ENCODE measurements around the gene CEP85.
A peak's percentile ranks its signal among the peaks of the same experiment; 100 is the strongest.
"Not testable (repeated sequence)": the region's sequence is repeated elsewhere in the genome, so short reads cannot be mapped to it uniquely, and the experiment has no call there.

CEP85 gene

DNA sequence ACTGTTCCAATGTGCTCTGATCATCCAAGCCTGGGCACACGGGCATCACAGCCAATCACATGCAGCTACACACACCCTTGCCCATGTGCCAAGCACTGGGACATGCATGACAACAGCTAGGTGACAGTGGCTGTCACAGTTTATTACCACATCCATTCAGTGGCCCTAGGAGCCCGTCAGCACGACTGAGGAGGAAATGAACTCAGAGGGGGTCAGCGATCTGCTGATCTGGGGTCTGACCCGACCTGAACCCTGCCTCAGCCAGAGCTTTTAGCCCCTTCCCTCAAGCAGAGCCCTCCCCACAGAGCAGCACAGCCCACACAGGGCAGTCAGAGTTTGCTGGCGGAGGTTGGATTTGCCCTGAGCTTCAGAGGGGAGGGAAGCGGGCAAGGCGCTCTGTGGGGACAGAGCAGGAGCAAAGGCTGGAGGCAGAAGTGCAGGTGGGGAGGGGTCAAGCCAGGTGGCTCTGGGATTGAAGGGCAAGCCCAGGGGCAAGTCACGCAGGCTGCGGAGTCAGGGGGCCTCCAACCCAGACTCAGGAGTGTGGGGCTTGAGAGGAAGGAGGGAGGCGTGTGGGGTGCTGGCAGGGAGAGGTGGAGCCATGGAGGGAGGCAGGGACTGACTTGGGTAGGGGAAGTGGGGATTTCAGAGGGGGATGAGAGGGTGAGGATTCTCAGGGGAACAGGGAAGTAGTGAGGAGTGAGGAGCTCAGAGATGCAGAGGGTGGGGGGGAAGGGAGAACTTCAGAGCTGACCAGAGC lies 56.3 kb downstream of the CEP85 start:
- FAIRE-seq, result no peak
- DNase-seq (ENCODE audit: low spot score), result no peak

GRCh38 chr1:26290882-26291261 lies 56.9 kb downstream of the CEP85 start:
- FAIRE-seq (no peak), DNase-seq (ENCODE audit: low spot score) (no peak)

DNA sequence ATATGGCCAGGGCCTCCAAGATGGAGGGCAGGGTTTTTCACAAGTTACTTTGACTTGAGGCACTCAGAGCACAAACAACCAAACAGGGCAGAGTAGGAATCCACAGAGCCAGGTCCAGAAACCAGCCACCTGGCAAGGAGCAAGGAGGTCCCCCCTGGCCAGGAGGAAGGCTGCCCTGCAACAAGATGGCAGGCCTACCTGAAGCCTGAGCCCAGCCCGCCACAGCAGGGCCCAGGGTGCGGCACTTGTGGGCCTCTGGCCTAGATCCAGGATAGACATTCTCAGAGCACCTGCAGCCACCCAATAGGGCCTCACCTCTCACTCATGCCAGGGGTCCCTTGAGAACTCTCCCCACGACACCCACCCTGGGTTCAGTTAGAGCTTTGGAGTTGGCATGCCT lies 57.4 kb downstream of the CEP85 start:
- FAIRE-seq (no peak), DNase-seq (ENCODE audit: low spot score) (no peak)

DNA sequence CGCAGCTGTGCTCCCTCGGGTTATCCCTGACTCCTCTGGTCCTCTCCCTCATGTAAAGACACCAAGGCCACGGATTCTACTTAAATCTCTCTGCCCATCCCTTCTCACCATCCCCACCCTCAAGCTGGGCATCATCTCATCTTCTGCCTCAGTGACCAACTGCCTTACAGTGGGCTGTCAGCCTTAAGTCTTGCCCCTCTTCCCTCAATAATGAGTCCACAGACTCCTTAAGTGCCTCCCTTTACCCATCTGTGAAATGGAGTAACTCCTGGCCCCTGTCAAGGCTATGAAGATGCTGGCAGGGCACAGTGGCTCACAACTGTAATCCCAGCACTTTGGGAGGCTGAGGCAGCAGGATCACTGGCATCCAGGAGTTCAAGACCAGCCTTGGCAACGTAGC lies 57.9 kb downstream of the CEP85 start:
- DNase-seq (ENCODE audit: low spot score) (no peak), FAIRE-seq (no peak)

- not testable (repeated sequence) for DNase-seq (ENCODE audit: low spot score); FAIRE-seq
These were observed 58.7 kb downstream of the CEP85 start for GRCh38 chr1:26292735-26293134.

- DNase-seq (ENCODE audit: low spot score) (no peak), FAIRE-seq (no peak)
These were observed 60.0 kb downstream of the CEP85 start for GRCh38 chr1:26293911-26294463.

DNA sequence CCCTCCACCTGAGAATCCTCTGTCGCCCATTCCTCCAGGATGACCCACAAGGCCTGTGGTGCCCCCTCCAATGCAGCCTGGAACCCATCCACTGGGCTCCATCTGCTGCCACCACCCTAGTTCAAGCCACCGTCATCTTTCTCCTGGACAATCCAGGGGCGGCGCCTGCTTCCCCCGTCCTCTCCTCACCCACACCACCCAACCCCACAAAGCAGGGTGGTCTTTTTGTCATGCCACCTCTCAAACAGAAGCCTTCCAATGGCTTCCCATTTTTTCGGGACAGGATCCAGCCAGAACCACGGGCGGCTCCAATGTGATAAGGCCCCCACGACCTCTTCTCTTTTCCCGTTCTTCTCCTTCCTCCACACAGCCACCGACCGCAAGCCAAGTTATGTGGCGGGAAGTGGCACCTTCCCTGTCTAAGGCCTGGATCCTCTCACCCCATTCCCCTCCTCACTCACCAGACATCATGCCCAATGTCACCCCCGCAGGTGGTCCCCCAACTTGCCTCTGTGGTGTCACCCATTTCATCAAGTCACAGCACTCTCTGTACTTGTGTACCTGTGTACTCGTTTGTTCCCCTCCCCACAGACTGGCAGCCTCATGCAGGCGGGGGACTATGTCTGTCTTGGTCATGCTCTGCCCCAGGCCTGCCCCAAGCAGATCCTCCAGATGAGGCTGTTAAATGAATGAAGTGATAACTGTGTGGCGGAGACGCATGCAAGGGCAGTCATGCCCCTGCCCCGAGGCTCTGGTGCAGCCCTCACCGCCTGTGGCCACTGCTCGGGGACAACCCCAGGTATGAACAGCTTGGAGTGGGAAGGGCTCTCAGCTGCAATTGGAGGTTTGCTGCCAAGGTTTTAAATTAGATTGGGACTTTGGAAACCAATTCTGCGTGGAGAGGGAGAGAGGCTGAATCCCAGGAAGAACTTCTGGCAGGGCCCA lies 61.5 kb downstream of the CEP85 start:
- FAIRE-seq (no peak), DNase-seq (ENCODE audit: low spot score) (no peak)

DNA sequence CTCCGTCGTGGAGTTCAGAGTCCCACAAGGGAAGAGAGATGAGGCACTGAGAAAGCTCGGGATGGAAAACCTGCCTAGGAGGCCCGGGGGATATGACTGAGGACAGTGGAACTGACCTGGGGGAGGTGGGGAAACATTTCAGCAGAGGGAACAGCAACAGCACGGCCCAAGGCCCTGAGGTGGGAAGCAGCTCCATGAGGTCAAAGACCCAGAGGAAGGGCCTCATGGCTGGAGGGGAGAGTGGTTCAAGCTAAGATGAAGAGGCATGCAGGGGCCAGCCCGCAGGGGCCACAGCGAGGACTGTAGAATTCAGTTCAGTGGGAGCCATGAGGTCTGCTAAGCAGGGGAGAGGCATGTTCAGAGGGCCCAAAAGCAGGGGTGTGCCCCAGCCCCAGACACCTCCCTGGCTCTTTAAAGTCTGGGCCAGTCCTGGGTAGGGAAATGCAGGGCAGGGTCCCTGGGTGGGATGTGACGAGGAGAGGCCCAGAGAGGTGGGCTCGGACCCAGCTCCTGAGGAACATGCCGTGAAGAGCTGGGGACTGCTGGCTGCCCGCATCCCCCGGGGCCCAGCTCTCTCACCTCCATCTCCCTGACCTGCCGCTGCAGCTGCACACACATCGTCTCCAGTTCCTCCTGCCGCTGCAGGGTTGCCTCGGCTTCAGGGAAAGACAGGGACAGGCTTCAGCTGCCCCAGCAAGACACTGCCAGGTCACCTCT lies 62.5 kb downstream of the CEP85 start:
- no peak for DNase-seq (ENCODE audit: low spot score)
- FAIRE-seq, result no peak

DNA sequence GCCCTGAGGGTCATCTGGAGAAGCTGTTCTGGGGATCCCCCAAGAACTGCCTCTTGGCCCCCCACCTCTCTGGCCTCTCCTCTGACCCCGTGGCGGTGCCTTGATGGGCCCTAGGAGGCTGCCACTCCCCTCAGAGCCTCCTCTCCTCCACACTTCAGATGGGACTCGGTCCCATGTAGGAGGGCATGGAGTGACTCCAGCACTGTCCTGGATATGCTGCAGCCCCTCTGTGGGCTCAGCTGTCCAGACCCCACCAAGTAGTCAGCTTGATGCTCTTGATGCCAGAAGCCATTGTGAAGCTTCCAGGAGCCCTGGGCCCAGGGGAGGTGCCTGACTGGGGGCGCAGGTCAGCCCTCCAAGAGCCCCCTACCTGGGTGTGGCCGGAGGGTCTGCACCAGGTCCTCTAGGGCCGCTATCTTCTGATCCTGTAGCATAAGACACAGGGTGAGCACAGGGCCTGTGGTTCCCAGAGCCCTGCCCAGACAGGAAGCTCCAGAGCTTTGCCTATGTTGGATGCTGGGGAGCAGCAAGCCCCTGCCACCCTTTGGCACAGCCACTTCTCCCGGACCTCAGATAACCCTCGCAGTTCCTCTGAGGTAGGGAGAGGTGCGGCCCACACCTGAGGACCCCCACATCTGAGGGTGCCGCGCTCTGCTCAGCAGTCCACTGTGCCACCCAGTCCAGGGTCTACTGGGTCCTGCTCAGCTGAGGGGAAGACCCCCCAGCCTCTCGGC lies 63.2 kb downstream of the CEP85 start:
- no peak for FAIRE-seq
- no peak for DNase-seq (ENCODE audit: low spot score)

GRCh38 chr1:26297791-26298124 lies 63.8 kb downstream of the CEP85 start:
- no peak for DNase-seq (ENCODE audit: low spot score)
- no peak for FAIRE-seq

- FAIRE-seq, result no peak
- no peak for DNase-seq (ENCODE audit: low spot score)
These were observed 66.7 kb downstream of the CEP85 start for GRCh38 chr1:26300578-26301275.

DNA sequence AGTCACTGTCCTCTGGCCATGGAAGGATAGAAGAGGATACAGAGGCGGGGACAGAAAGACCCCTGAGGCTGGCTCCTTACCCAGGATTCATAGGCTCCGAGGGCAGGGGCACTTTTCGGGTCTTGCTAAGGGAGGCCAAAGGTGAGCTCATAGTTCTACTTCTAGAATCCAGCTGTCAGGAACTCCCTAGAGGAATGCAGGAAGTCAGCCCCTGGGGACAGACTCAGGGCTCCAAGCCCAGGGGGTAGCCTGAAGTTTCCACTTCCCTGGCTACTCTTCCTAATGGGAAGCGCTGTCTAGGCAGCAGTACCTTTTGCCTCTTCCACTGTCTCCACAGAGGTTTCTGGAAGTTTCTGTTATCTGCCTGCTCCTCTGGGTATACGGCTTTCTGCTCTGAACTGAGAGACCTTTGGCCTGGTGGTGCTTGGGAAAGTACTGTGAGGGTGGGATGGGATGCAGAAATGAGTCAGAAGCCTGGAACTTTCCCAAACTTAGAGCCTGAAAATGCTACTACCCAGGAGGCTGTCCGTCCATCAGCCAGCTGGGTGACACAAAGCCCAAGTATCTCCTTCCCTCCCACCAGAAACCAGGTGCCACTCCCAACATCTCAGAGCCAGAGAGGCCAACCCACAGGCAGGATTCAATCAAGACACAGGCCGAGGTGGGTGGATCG lies 68.9 kb downstream of the CEP85 start:
- FAIRE-seq (peak; percentile 84), DNase-seq (ENCODE audit: low spot score) (peak; percentile 87)

DNA sequence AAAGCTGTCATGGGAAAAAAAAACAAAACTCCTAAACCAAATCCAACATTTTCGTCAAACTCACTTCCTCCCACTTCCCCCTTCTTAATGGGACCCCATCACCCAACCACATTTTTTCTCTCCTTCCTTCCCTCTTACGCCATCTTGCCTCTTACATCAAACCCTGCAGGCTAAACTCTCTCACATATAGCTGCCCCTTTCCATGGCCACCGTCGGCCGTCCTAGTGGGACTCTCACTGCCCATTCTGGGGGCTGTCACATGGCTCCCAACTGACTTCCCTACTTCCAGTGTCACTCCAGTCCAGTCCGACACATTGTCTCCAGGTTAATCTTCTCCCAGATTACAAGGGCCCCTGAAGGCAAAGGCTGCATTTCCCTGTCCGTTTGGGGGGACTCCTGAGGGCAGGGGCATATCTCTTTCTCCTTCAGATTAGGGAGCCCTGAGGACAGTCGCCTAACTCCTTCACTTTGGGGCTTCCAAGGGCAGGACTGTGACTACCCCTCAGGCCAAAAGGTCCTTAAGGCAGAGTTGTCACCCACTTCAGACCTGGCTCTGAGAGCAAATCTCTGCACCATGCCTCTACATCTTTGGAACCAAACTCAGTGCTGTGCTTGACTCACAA lies 71.8 kb downstream of the CEP85 start:
- FAIRE-seq (no peak), DNase-seq (ENCODE audit: low spot score) (no peak)

- FAIRE-seq, result peak; percentile 56
- DNase-seq (ENCODE audit: low spot score), result peak; percentile 95
These were observed 72.6 kb downstream of the CEP85 start, which contains the start of gene UBXN11 for GRCh38 chr1:26306290-26307229. TSS of gene UBXN11 (minus strand) at chr1:26306636. CDS start at chr1:26302883, 3,753 bp downstream.

DNA sequence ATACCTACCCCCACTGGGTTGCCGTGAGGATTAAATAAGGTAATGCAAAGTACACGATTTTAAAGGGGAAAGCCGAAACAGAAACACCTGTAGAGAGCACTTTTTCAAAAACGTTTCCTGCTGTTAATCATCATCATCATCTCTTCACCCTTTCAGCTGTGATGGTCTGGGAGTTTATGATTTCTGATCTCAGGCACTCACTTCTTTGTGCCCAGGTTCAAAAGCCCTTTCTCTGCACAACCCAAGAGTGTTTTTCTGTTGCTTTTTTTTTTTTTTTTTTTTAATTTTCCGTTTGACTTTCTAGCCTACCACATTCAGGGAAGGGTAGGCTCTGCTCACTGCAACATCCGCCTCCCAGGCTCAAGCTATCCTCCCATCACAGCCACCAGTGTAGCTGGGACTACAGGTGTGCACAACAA lies 73.4 kb downstream of the CEP85 start:
- DNase-seq (ENCODE audit: low spot score) (no peak), FAIRE-seq (no peak)

DNA sequence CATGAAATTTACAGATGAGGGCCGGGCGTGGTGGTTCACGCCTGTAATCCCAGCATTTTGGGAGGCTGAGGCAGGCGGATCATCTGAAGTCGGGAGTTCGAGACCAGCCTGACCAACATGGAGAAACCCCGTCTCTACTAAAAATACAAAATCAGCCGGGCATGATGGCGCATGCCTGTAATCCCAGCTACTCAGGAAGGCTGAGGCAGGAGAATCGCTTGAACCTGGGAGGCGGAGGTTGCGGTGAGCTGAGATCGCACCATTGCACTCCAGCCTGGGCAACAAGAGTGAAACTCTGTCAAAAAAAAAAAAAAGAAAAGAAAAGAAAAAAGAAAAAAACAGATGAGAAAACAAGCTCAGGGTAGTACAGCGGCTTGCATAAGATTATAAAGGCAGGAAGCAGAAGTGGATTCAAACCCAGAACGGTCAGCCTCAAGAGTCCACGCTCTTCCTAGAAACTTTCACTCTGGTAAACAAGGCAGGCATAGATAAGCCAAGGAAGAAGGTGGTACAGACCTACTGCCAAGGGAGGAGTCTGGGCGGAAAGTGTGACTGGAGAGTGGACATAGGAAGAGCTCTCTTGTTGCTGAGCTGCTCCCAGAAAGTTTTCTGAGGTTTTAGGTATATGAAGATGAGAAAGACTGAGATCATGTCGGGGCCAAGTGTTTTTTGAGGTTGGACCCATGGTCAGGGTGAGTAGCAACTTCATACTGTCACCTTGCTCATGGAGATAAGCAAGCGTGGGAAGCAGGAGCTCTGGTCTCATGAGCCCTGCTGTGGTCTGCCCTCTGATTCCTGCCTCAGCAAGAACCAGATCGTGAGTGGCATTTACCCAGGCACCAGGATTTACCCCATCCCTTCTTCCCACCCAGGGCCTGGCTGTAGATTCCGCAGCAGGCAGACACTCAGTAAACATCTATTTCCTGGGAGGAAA lies 74.2 kb downstream of the CEP85 start:
- FAIRE-seq; DNase-seq (ENCODE audit: low spot score): not testable (repeated sequence)

DNA sequence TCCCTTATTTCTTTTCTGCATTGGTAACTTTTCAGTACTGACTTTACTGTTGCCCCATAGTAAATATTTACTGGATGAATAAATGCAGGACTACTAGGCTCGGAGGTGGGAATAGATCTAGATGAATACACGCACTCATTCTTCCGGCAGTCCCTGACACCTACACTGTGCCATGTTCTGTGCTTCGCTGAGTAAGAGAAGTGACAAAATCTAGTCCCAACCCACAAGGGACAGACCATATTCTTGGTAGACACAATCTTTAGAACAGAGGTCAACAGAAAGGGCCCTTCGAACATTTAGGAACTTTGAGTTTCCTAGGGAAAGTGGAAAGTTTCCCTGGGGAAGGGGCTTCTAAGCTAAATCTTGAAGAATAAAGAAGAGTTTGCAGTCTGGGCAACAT lies 80.5 kb downstream of the CEP85 start:
- DNase-seq (ENCODE audit: low spot score) (no peak), FAIRE-seq (no peak)
